Esophagus muscularis mucosa (tissue), 4 donors: ENCODE results near the gene DENND6B.

Source experiments
- EP300 ChIP-seq: sonication (generic); formaldehyde crosslinking; IDR thresholded peaks from one replicate; pipeline ENCODE4 v1.6.1; 2017; ENCODE audit warnings: antibody characterized with exemption
- POLR2A ChIP-seq: fragments of 450-650 bp; IDR thresholded peaks from one replicate; pipeline ENCODE4 v1.6.1; 2017; ENCODE audit warnings: antibody characterized with exemption, moderate library complexity, mild to moderate bottlenecking, low read depth
- POLR2AphosphoS5 ChIP-seq, 2 donors: sonication (generic); formaldehyde crosslinking; IDR thresholded peaks; one replicate each; pipeline ENCODE4 v1.6.1; 2017; ENCODE audit warnings: antibody characterized with exemption in 2 of 2
- TF ChIP-seq, protein P1 (sequence below), 3 experiments: fragments of 200-600 bp in 2 of 3; fragments of 450-650 bp in 1 of 3; sonication (generic) in 2 of 3; IDR thresholded peaks; one replicate each; pipeline ENCODE4 v1.5.1; 2017 to 2019; ENCODE audit warnings: antibody characterized with exemption in 3 of 3, mild to moderate bottlenecking in 2 of 3, moderate library complexity in 1 of 3

DNA sequence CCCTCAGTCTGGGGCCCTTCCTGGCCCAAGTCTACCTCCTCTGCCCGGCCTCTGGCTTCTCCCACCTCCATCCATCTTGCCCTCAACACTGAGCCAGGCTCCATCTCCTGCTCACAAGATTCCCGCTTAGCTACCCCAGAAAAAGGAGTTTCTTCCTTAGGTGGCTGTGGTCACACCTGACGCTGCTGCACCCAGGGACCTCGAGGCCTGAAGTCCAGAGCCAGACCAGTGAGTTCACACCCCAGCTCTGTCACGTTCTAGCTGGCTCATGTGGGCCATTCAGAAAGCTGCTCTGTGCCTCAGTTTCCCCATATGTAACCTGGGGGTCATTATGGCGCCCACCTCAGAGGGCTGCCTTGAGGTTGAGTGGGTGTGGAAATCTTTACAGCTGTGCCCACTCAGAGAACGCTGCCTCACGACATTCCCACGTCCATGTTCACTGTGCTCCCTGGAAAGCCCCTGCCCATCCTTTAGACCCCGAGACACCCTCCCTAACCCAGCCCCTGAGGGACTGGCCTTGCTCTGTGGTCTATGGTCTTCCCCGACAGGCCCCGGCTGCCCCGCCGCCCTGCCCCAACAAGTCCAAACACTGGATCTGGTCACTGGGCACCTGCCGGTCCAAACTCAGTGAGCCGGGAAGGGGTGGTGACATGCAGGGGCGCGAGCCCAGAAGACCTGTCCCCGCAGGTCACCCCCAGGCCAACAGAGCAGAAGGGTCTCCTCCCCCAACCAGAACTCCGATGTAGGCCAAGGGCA is 29.1 kb downstream of the DENND6B start:
- TF ChIP-seq, protein P1, sequence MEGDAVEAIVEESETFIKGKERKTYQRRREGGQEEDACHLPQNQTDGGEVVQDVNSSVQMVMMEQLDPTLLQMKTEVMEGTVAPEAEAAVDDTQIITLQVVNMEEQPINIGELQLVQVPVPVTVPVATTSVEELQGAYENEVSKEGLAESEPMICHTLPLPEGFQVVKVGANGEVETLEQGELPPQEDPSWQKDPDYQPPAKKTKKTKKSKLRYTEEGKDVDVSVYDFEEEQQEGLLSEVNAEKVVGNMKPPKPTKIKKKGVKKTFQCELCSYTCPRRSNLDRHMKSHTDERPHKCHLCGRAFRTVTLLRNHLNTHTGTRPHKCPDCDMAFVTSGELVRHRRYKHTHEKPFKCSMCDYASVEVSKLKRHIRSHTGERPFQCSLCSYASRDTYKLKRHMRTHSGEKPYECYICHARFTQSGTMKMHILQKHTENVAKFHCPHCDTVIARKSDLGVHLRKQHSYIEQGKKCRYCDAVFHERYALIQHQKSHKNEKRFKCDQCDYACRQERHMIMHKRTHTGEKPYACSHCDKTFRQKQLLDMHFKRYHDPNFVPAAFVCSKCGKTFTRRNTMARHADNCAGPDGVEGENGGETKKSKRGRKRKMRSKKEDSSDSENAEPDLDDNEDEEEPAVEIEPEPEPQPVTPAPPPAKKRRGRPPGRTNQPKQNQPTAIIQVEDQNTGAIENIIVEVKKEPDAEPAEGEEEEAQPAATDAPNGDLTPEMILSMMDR (IDR thresholded peaks at IDR 0.05): no peak
- TF ChIP-seq POLR2AphosphoS5 (IDR thresholded peaks at IDR 0.05) (no peak), POLR2A (no peak), EP300 (no peak)
